ENCODE results near the gene WDR36. TPM values are rescaled to one million over a fixed set of nuclear protein-coding genes. Genes with fewer than 3 reads are reported as not detected.

Gene WDR36
- total RNA-seq, 1 experiment from 2014 or later = 53.6 TPM

- no peak overlapping the region for H2AFZ ChIP-seq (ENCODE audit: low read depth, low read length, poor library complexity, severe bottlenecking)
- no peaks in the 10 kb centered on the region; a peak in 1 of 4 replicates for H3K9me3 ChIP-seq (ENCODE audit: control insufficient read depth in 1 of 2, insufficient read depth in 1 of 2, low read depth in 1 of 2, low read length in 2 of 2)
- ATAC-seq (no peak), DNase-seq (ENCODE audit: low read depth, low spot score) (no peak)
- no peaks in the 10 kb centered on the region for H3K9me2 ChIP-seq (ENCODE audit: insufficient read depth)
- no TSS peak for BruUV-seq (replicated peaks)
- H3K9ac ChIP-seq (ENCODE audit: low read length) = no peak overlapping the region
- ChIA-PET RAD21 (ENCODE audit: low non-redundant PET in 1 of 2, low total read pairs in 2 of 2, uncharacterized antibody in 2 of 2, unreplicated experiment in 2 of 2) (no interaction called here), POLR2A (no interaction called here), CTCF (no interaction called here)
- H3K36me3 ChIP-seq (ENCODE audit: control insufficient read depth in 1 of 2, insufficient read depth in 2 of 2, low read length in 2 of 2) = peaks cover 24 to 36% of the 10 kb centered on the region in 2 experiments
- TF ChIP-seq JUND (IDR thresholded peaks at IDR 0.05) (no peak), REST (IDR thresholded peaks at IDR 0.05; ENCODE audit: low read depth) (no peak), ZNF274 (IDR thresholded peaks at IDR 0.05; ENCODE audit: low read depth, low read length) (no peak), SP1 (IDR thresholded peaks at IDR 0.05; ENCODE audit: low read depth) (no peak), EGR1 (IDR thresholded peaks at IDR 0.05; ENCODE audit: low read depth) (no peak), TCF7L2 (IDR thresholded peaks at IDR 0.05; ENCODE audit: borderline replicate concordance, extremely low read depth, insufficient read depth, insufficient read length) (no peak), SIN3A (IDR thresholded peaks at IDR 0.05; ENCODE audit: low read depth) (no peak), SRF (IDR thresholded peaks at IDR 0.05; ENCODE audit: low read depth) (no peak), FOSL1 (IDR thresholded peaks at IDR 0.05; ENCODE audit: low read depth) (no peak)
- H3K27ac ChIP-seq (ENCODE audit: low read depth, low read length) = no peak overlapping the region
- peaks cover 78% of the 10 kb centered on the region for H3K79me2 ChIP-seq (ENCODE audit: insufficient read depth, low read length)
- H3K27me3 ChIP-seq (ENCODE audit: insufficient read depth, low read length) = no peaks in the 10 kb centered on the region
- no peak overlapping the region for H3K4me2 ChIP-seq (ENCODE audit: low read length)
- H3K4me3 ChIP-seq (replicated peaks in 1 of 2; ENCODE audit: low read depth in 1 of 2, low read length in 2 of 2) = no peak overlapping the region
- H4K20me1 ChIP-seq (ENCODE audit: insufficient read depth) = no peaks in the 10 kb centered on the region; the same call in 1 of the 2 replicates
- intact Hi-C loops (cut with micrococcal nuclease) = no loop called here
- peaks cover 9 to 19% of the 10 kb centered on the region in 2 experiments; a peak in 3 of 4 replicates for H3K4me1 ChIP-seq (ENCODE audit: control insufficient read depth in 1 of 2, insufficient read depth in 2 of 2, low read length in 2 of 2)
Measured at GRCh38 chr5:111095982-111096381, 3.8 kb downstream of the WDR36 start.
